ENCODE data around the gene ITGB1.

- TF ChIP-seq, protein P1, sequence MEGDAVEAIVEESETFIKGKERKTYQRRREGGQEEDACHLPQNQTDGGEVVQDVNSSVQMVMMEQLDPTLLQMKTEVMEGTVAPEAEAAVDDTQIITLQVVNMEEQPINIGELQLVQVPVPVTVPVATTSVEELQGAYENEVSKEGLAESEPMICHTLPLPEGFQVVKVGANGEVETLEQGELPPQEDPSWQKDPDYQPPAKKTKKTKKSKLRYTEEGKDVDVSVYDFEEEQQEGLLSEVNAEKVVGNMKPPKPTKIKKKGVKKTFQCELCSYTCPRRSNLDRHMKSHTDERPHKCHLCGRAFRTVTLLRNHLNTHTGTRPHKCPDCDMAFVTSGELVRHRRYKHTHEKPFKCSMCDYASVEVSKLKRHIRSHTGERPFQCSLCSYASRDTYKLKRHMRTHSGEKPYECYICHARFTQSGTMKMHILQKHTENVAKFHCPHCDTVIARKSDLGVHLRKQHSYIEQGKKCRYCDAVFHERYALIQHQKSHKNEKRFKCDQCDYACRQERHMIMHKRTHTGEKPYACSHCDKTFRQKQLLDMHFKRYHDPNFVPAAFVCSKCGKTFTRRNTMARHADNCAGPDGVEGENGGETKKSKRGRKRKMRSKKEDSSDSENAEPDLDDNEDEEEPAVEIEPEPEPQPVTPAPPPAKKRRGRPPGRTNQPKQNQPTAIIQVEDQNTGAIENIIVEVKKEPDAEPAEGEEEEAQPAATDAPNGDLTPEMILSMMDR (IDR thresholded peaks at IDR 0.05) = no peak
- no peak for TF ChIP-seq POLR2A (IDR thresholded peaks at IDR 0.05)
- no peak for TF ChIP-seq POLR2AphosphoS5 (IDR thresholded peaks at IDR 0.05)
Observed at GRCh38 chr10:32901815-32902214, 56.2 kb downstream of the ITGB1 start.

Data from breast epithelium (tissue), 3 donors.